Left lung (tissue), 10 donors: Measurements from ENCODE around the gene ADCY10. TPM values are rescaled to one million over a fixed set of nuclear protein-coding genes. Genes with fewer than 3 reads are reported as not detected.

ENCODE experiments used
- ATAC-seq: fragments of 200-7000 bp; cut with Tn5 transposase; one replicate; pipeline ENCODE4 v1.9.1; 2020; ENCODE audit warnings: moderate library complexity
- DNase-seq, 4 donors: peaks; one replicate each; pipeline ENCODE4 v3.0.0-alpha.2; 2013 to 2020
- H3K27ac ChIP-seq, 2 donors: fragments of 200-600 bp; sonication (generic) in 1 of 2; one replicate each; pipeline versions ENCODE4 v1.5.0 to v1.8.0; 2020 to 2021
- H3K27me3 ChIP-seq, 2 donors: fragments of 200-600 bp; sonication (generic) in 1 of 2; one replicate each; pipeline versions ENCODE4 v1.5.0 to v1.8.0; 2020 to 2021
- H3K36me3 ChIP-seq, 2 donors: fragments of 200-600 bp; sonication (generic) in 1 of 2; one replicate each; pipeline versions ENCODE4 v1.5.0 to v1.8.0; 2020 to 2021
- H3K4me1 ChIP-seq, 2 donors: fragments of 200-600 bp; one replicate each; pipeline ENCODE4 v1.8.0; 2021
- H3K4me3 ChIP-seq, 2 donors: fragments of 200-600 bp; sonication (generic) in 1 of 2; one replicate each; pipeline versions ENCODE4 v1.5.0 to v1.8.0; 2020 to 2021; ENCODE audit warnings: mild to moderate bottlenecking in 1 of 2
- H3K9me3 ChIP-seq, 2 donors: fragments of 200-600 bp; sonication (generic) in 1 of 2; one replicate each; pipeline versions ENCODE4 v1.5.0 to v1.8.0; 2020 to 2021
- CTCF ChIP-seq, 2 donors: fragments of 200-600 bp; sonication (generic) in 1 of 2; IDR thresholded peaks; one replicate each; pipeline versions ENCODE4 v1.5.0 to v1.8.0; 2021; ENCODE audit warnings: antibody characterized with exemption in 2 of 2
- intact Hi-C, 2 donors: fragments of 100-400 bp; cut with DNase I; formaldehyde crosslinking; loops; one replicate each; pipeline versions ENCODE4 v1.11.2 to v1.14.2; 2022
- polyA plus RNA-seq, 6 donors: library from polyadenylated mRNA; unstranded; fragments of 120-200 nt; gene quantifications; one replicate each; pipeline ENCODE4 v1.2.1, GENCODE V29; 2013; ENCODE audit not compliant: insufficient read length in 6 of 6
- total RNA-seq, 2 donors: library from RNA; stranded (reverse); fragmentation: NEBNext Ultra II Directional; extraction: Animal tissue kit (Norgen Biotek cat#: 25700); gene quantifications; one replicate each; pipeline ENCODE4 v1.2.1, GENCODE V29; 2021
- donor health status: DM: no; HTN: yes; CAD: no.
- donor health status: DM: no; HTN: no; CAD: no.

ADCY10 gene
- total and polyA plus RNA-seq, 8 donors, result 0.11 to 0.37 (median 0.21) TPM; not detected in 1

DNA sequence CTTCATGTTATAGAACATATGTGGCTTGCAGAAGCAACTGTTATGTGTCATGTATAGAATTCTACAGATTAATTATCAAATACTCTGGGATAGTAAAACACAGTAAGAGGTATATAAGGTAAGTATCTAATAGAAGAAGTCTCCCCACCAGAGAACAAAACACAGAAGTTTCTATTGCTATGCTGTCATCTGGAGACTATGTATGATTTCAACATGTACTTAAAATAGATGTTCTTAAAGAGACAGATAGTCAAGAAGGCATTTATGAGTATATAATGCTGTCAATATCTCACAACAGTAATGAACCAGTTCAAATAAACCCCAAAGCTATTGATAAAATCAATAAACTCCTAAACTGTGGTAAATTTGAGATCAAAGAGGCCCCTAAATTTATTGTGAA, 8.1 kb upstream of the ADCY10 start:
- DNase-seq, result no peak
- Histone ChIP-seq H3K4me1 (no peaks in the 10 kb centered on the region), H3K9me3 (no peaks in the 10 kb centered on the region), H3K4me3 (no peak overlapping the region), H3K27me3 (no peaks in the 10 kb centered on the region), H3K36me3 (peaks cover 0 to 14% of the 10 kb centered on the region in 2 donors), H3K27ac (no peak overlapping the region)
- intact Hi-C loops, result no loop called here
- peak; percentile 29 for ATAC-seq
- TF ChIP-seq CTCF (IDR thresholded peaks at IDR 0.05), result no peak

GRCh38 chr1:167916766-167917511, 3.0 kb upstream of the ADCY10 start:
- intact Hi-C loops, result no loop called here
- no peaks in the 10 kb centered on the region for H3K27me3 ChIP-seq
- H3K4me1 ChIP-seq, result no peaks in the 10 kb centered on the region
- peaks cover 0 to 34% of the 10 kb centered on the region in 2 donors for H3K36me3 ChIP-seq
- no peak overlapping the region for H3K4me3 ChIP-seq
- H3K27ac ChIP-seq, result no peak overlapping the region
- DNase-seq (no peak), ATAC-seq (peak; percentile 41)
- TF ChIP-seq CTCF (IDR thresholded peaks at IDR 0.05), result no peak
- no peaks in the 10 kb centered on the region for H3K9me3 ChIP-seq

GRCh38 chr1:167915569-167915968, 1.6 kb upstream of the ADCY10 start:
- no peaks in the 10 kb centered on the region for H3K27me3 ChIP-seq
- intact Hi-C loops, result no loop called here
- no peak for ATAC-seq
- H3K27ac ChIP-seq, result no peak overlapping the region
- H3K36me3 ChIP-seq, result peaks cover 0 to 34% of the 10 kb centered on the region in 2 donors
- no peak for TF ChIP-seq CTCF (IDR thresholded peaks at IDR 0.05)
- DNase-seq, result no peak
- no peaks in the 10 kb centered on the region for H3K9me3 ChIP-seq
- H3K4me3 ChIP-seq, result no peak overlapping the region
- peaks cover 0 to 5% of the 10 kb centered on the region in 2 donors for H3K4me1 ChIP-seq

DNA sequence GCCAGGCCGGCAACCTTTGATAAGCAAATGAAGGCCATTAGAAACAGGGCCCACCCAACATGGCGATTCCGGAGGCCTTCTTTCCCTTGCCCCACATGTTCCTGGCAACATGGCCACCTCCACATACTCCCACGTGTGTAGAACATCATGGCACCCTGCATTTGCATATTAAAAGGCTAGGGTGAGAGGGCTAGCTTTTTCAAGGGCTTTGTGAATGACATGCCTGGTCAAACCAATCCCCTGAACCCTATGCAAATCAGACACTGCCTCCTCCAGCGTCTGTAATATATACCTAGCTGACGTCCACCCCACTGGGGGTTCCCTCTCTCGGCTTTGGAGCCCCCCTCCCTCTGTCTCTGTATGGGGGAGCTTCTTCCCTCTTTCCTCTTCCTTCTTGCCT, 1.6 kb downstream of the ADCY10 start:
- no peaks in the 10 kb centered on the region for H3K27me3 ChIP-seq
- no peak for TF ChIP-seq CTCF (IDR thresholded peaks at IDR 0.05)
- H3K36me3 ChIP-seq, result peaks cover 0 to 23% of the 10 kb centered on the region in 2 donors
- DNase-seq (no peak), ATAC-seq (no peak)
- intact Hi-C loops, result no loop called here
- peaks cover 0 to 5% of the 10 kb centered on the region in 2 donors for H3K4me1 ChIP-seq
- H3K27ac ChIP-seq, result no peak overlapping the region
- no peak overlapping the region for H3K4me3 ChIP-seq
- H3K9me3 ChIP-seq, result peaks cover 0 to 5% of the 10 kb centered on the region in 2 donors

DNA sequence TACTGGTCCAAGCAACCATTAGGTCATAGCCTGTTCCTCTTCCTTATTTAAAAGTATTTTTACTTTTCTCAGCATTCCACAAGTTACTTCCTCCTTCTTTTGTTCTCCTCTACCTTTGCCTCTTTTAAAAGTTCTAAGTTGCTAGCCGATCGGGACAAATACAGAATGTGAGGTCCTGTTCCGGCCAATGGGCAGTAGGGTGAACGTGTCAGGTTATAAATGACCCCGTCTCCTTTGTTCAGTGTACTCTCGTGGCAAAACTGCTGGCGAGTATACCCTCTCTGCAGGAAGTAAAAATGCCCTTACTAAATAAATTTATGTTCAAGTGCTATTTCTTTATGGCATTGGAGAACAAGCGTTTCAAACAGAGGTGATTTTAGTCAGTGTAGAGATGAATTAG, 2.5 kb downstream of the ADCY10 start:
- Histone ChIP-seq H3K9me3 (peaks cover 0 to 5% of the 10 kb centered on the region in 2 donors), H3K36me3 (peaks cover 0 to 14% of the 10 kb centered on the region in 2 donors), H3K4me3 (no peak overlapping the region), H3K4me1 (peaks cover 0 to 5% of the 10 kb centered on the region in 2 donors), H3K27ac (peak overlapping the region in 1 of 2 donors; percentile 28), H3K27me3 (no peaks in the 10 kb centered on the region)
- DNase-seq, result no peak
- intact Hi-C loops, result no loop called here
- ATAC-seq, result no peak
- TF ChIP-seq CTCF (IDR thresholded peaks at IDR 0.05), result no peak
